ENCODE results near the gene FBXO33.

DNA sequence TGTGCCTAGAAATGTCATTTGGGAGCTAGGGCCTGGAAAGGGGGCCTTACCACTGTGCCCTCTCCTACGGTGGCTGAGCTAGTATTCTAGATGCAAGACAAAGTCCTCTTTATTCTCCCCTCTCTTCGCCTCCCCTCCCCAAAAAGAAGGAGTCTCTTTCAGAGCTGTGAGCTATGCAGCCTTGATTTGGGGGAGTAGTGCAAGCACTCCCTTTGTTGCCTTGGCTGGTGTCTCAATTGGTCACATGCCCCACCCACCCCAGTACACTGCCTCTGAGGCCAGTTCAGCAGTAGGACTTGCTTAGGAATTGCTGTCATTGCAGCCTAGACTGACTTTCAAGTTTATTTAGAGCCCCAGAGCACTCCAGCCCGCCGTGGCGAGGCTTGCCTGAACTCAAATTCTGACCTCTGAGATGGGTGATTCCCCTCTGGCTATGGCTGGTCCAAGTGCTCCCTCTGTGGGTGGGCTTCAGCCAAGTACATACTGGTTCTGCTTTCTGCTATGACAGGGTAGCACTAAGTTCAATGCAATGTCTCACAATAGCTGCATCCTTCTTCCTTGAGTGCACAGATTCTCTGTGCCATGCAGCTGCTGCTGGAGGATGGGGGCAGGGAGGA lies 37.0 kb upstream of the FBXO33 start:
- TF ChIP-seq CTCF (IDR thresholded peaks at IDR 0.05) (no peak), EP300 (IDR thresholded peaks at IDR 0.05) (no peak), POLR2A (IDR thresholded peaks at IDR 0.05) (no peak), POLR2AphosphoS5 (IDR thresholded peaks at IDR 0.05) (no peak)
